ENCODE measurements around the gene TCAIM. TPM values are rescaled to one million over a fixed set of nuclear protein-coding genes. Genes with fewer than 3 reads are reported as not detected.
"Not testable (repeated sequence)": the region's sequence is repeated elsewhere in the genome, so short reads cannot be mapped to it uniquely, and the experiment has no call there.

The TCAIM gene
- total RNA-seq, 3 donors from 2014 or later: 22.3 to 27.2 (median 22.7) TPM

GRCh38 chr3:44411031-44411645, 72.6 kb downstream of the TCAIM start:
- H3K4me3 ChIP-seq: no peak overlapping the region
- TF ChIP-seq CTCF (IDR thresholded peaks at IDR 0.05): no peak
- H3K9me3 ChIP-seq: no peaks in the 10 kb centered on the region
- no peaks in the 10 kb centered on the region for H3K36me3 ChIP-seq (ENCODE audit: low read depth)
- no peak for DNase-seq
- intact Hi-C loops (cut with DNase I, micrococcal nuclease): no loop called here
- H3K4me1 ChIP-seq (ENCODE audit: low read depth): no peaks in the 10 kb centered on the region
- no peak for ATAC-seq

- Histone ChIP-seq H3K4me1 (ENCODE audit: low read depth) (no peaks in the 10 kb centered on the region), H3K36me3 (ENCODE audit: low read depth) (no peaks in the 10 kb centered on the region), H3K4me3 (no peak overlapping the region), H3K9me3 (no peaks in the 10 kb centered on the region)
- intact Hi-C loops (cut with DNase I, micrococcal nuclease): no loop called here
- DNase-seq (no peak), ATAC-seq (no peak)
- no peak for TF ChIP-seq CTCF (IDR thresholded peaks at IDR 0.05)
Observed at GRCh38 chr3:44412365-44412764, 73.8 kb downstream of the TCAIM start.

- no peak for TF ChIP-seq CTCF (IDR thresholded peaks at IDR 0.05)
- intact Hi-C loops (cut with DNase I, micrococcal nuclease): no loop called here
- DNase-seq (no peak), ATAC-seq (no peak)
- Histone ChIP-seq H3K9me3 (no peaks in the 10 kb centered on the region), H3K4me3 (no peak overlapping the region), H3K4me1 (ENCODE audit: low read depth) (no peaks in the 10 kb centered on the region), H3K36me3 (ENCODE audit: low read depth) (no peaks in the 10 kb centered on the region)
Observed at GRCh38 chr3:44414517-44415090, 76.0 kb downstream of the TCAIM start.

GRCh38 chr3:44415421-44415820, 76.9 kb downstream of the TCAIM start:
- TF ChIP-seq CTCF (IDR thresholded peaks at IDR 0.05): no peak
- Histone ChIP-seq H3K4me3 (no peak overlapping the region), H3K4me1 (ENCODE audit: low read depth) (no peaks in the 10 kb centered on the region), H3K36me3 (ENCODE audit: low read depth) (no peaks in the 10 kb centered on the region), H3K9me3 (no peaks in the 10 kb centered on the region)
- DNase-seq: no peak
- ATAC-seq: no peak
- intact Hi-C loops (cut with DNase I, micrococcal nuclease): no loop called here

GRCh38 chr3:44416031-44417030, 77.8 kb downstream of the TCAIM start:
- Histone ChIP-seq H3K4me3 (no peak overlapping the region), H3K9me3 (no peaks in the 10 kb centered on the region), H3K4me1 (ENCODE audit: low read depth) (no peaks in the 10 kb centered on the region), H3K36me3 (ENCODE audit: low read depth) (no peaks in the 10 kb centered on the region)
- intact Hi-C loops (cut with DNase I, micrococcal nuclease): no loop called here
- ATAC-seq (no peak), DNase-seq (no peak)
- TF ChIP-seq CTCF (IDR thresholded peaks at IDR 0.05): no peak

GRCh38 chr3:44418118-44418517, 79.6 kb downstream of the TCAIM start:
- H3K36me3 ChIP-seq (ENCODE audit: low read depth); intact Hi-C loops (cut with DNase I, micrococcal nuclease); DNase-seq; H3K9me3 ChIP-seq; H3K4me1 ChIP-seq (ENCODE audit: low read depth); H3K4me3 ChIP-seq; ATAC-seq: not testable (repeated sequence)
